Mucosa of rectum (tissue), 2 donors: ENCODE measurements around the gene PGM2.

Experiments
- H3K27ac ChIP-seq, 2 donors: one replicate each; pipeline ENCODE4 v1.7.0; 2013; ENCODE audit warnings: inconsistent platforms in 2 of 2, low read depth in 2 of 2, low read length in 2 of 2
- H3K27me3 ChIP-seq, 2 donors: one replicate each; pipeline ENCODE4 v1.7.0; 2013; ENCODE audit warnings: low read length in 2 of 2; ENCODE audit not compliant: control insufficient read depth in 2 of 2, insufficient read depth in 2 of 2
- H3K36me3 ChIP-seq, 2 donors: one replicate each; pipeline ENCODE4 v1.7.0; 2013; ENCODE audit warnings: low read length in 2 of 2; ENCODE audit not compliant: control insufficient read depth in 2 of 2, insufficient read depth in 2 of 2
- H3K4me1 ChIP-seq, 2 donors: one replicate each; pipeline ENCODE4 v1.7.0; 2013; ENCODE audit warnings: low read length in 2 of 2, mild to moderate bottlenecking in 1 of 2; ENCODE audit not compliant: control insufficient read depth in 2 of 2, insufficient read depth in 2 of 2
- H3K4me3 ChIP-seq, 2 donors: one replicate each; pipeline ENCODE4 v1.7.0; 2013; ENCODE audit warnings: low read length in 2 of 2
- H3K9ac ChIP-seq, 2 donors: one replicate each; pipeline ENCODE4 v1.7.0; 2013; ENCODE audit warnings: low read length in 2 of 2, low read depth in 1 of 2, mild to moderate bottlenecking in 1 of 2
- H3K9me3 ChIP-seq, 2 donors: one replicate each; pipeline ENCODE4 v1.7.0; 2013; ENCODE audit warnings: low read length in 2 of 2; ENCODE audit not compliant: control insufficient read depth in 2 of 2
- donor health status: healthy.
- donor health status: Normal muscosa, but diverticular disease.

Gene PGM2

DNA sequence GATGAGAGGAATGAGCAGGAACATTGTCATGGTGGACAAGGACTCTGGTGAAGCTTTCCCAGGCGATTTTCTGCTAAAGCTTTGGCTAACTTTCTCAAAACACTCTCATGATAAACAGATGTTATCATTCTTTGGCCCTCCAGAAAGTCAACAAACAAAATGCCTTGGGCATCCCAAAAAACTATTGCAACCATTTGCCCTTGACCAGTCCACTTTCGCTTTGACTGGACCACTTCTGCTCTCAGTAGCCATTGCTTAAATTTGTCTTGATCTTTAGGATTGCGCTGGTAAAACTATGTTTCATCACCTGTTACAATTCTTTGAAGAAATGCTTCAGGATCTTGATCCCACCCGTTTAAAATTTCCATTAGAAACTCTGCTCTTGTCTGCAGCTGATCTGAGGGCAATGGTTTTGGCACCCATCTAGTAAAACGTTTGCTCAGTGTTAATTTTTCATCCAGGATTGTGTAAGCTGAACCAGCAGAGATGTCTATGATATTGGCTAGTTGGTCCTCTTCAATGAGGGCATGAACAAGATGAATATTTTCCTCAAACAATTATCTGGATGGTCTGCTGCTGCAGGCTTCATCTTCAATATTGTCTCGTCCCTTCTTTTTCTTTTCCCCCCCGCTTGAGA, 79.2 kb downstream of the PGM2 start:
- H3K36me3 ChIP-seq: no peaks in the 10 kb centered on the region
- H3K27ac ChIP-seq: no peak overlapping the region
- H3K4me1 ChIP-seq: no peaks in the 10 kb centered on the region
- H3K4me3 ChIP-seq: no peak overlapping the region
- H3K27me3 ChIP-seq: no peaks in the 10 kb centered on the region
- no peak overlapping the region for H3K9ac ChIP-seq
- no peaks in the 10 kb centered on the region for H3K9me3 ChIP-seq

GRCh38 chr4:37908488-37909331, 82.2 kb downstream of the PGM2 start:
- H3K27ac ChIP-seq: no peak overlapping the region
- H3K36me3 ChIP-seq: no peaks in the 10 kb centered on the region
- no peaks in the 10 kb centered on the region for H3K9me3 ChIP-seq
- no peak overlapping the region for H3K9ac ChIP-seq
- H3K4me1 ChIP-seq: no peaks in the 10 kb centered on the region
- H3K4me3 ChIP-seq: no peak overlapping the region
- H3K27me3 ChIP-seq: no peaks in the 10 kb centered on the region

DNA sequence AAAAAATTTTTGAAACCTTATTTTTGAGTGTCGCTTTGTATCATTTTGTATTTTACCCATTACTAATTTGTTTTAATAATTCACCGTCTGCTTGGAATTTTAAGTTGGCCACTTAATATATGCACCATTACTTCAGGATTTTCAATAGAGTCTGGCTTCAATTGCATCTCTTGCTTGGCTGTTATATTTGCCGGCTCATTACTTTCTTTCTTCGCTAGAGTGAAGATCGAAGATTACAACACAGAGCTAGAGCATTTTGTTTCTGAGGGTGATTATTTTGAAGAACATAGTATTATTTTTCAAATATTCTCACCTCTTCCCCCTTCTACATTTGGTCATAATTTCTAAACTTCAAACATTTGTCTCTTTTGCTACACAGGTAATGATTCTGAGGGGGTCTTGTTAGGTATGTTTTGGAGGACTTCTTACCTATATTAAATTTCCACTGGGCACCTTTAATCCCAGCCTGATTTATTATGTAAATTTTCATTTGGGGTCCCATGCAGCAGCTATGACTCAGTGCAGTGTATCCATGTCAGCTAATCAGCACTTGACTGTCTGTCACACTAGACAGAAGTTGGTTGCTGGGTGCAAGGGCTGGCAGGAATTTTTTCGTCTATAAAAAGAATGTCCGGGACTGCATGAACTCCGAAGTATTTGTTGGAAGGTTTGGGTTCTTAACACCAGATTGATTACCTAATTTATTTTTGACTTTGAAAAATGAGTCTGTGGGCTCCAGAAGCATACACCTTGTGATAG, 83.0 kb downstream of the PGM2 start:
- no peaks in the 10 kb centered on the region for H3K27me3 ChIP-seq
- no peaks in the 10 kb centered on the region for H3K36me3 ChIP-seq
- H3K4me1 ChIP-seq: no peaks in the 10 kb centered on the region
- no peak overlapping the region for H3K9ac ChIP-seq
- H3K4me3 ChIP-seq: no peak overlapping the region
- H3K27ac ChIP-seq: no peak overlapping the region
- H3K9me3 ChIP-seq: no peaks in the 10 kb centered on the region

DNA sequence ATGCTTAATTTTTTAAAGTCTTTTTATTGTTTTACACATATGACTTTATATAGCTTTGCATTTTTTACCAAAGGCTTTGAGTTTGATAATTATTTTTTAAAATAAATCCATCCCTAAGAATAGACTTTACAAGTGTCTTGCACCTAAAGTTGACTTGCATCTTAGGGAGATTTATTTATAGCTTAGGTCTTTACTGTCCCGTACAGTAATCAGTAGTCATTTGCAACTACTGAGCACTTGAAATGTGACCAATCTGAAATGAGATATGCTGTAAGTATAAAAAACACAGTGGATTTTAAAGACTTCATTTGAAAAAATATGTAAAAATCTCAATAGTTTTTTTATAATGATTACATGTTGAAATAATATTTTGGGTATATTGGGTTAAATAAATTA, 83.6 kb downstream of the PGM2 start:
- Histone ChIP-seq H3K9me3 (no peaks in the 10 kb centered on the region), H3K9ac (no peak overlapping the region), H3K27ac (no peak overlapping the region), H3K4me3 (no peak overlapping the region), H3K36me3 (no peaks in the 10 kb centered on the region), H3K27me3 (no peaks in the 10 kb centered on the region), H3K4me1 (no peaks in the 10 kb centered on the region)
